H1 (cell line): Measurements from ENCODE around the gene FARSB. TPM values are rescaled to one million over a fixed set of nuclear protein-coding genes. Genes with fewer than 3 reads are reported as not detected.

Experiments
- CEBPB ChIP-seq: IDR thresholded peaks from 2 replicates; pipeline ENCODE4 v1.6.1; 2012; ENCODE audit warnings: low read depth, low read length
- HDAC2 ChIP-seq, 2 experiments: fragments of 300-600 bp in 1 of 2; sonication (generic) in 1 of 2; IDR thresholded peaks; 2 replicates each; pipeline ENCODE4 v1.6.1; 2011 to 2012; ENCODE audit warnings: low read depth in 2 of 2, low read length in 2 of 2, mild to moderate bottlenecking in 2 of 2, moderate library complexity in 2 of 2, borderline replicate concordance in 1 of 2, inconsistent platforms in 1 of 2
- RAD21 ChIP-seq, 2 experiments: IDR thresholded peaks in 1 of 2; conservative IDR thresholded peaks in 1 of 2; 2 replicates each; pipeline ENCODE4 v1.6.1; 2011; ENCODE audit warnings: low read depth in 2 of 2, low read length in 2 of 2, improper control_type of control experiment in 1 of 2, inconsistent platforms in 1 of 2, mild to moderate bottlenecking in 1 of 2, moderate library complexity in 1 of 2
- TBP ChIP-seq: IDR thresholded peaks from 2 replicates; pipeline ENCODE4 v1.6.1; 2011; ENCODE audit warnings: low read depth, low read length, improper control_type of control experiment
- YY1 ChIP-seq: IDR thresholded peaks from 2 replicates; pipeline ENCODE4 v1.6.1; 2011; ENCODE audit warnings: low read depth, mild to moderate bottlenecking, low read length
- polyA plus RNA-seq, 7 experiments: library from polyadenylated mRNA; depleted of rRNA in 3 of 7; stranded (reverse) in 5 of 7; unstranded in 2 of 7; fragments of >200 nt in 5 of 7; fragments of 200-250 nt in 2 of 7; gene quantifications; 1 replicate in 5 of 7; 2 replicates in 1 of 7; 4 replicates in 1 of 7; pipeline versions ENCODE4 v1.2.1 to v1.2.3, GENCODE V29; 2011 to 2013; ENCODE audit warnings: missing spikeins in 2 of 7, mixed read lengths in 2 of 7
- total RNA-seq: library from RNA; stranded (reverse); fragmentation: NEBNext Ultra II Directional; extraction: Animal tissue kit (Norgen Biotek cat#: 25700); gene quantifications from 2 replicates; pipeline ENCODE4 v1.2.1, GENCODE V29; 2021
- TF ChIP-seq, protein P1 (sequence below): fragments of 300-600 bp; sonication (generic); IDR thresholded peaks from 2 replicates; pipeline ENCODE4 v1.7.1; 2012; ENCODE audit warnings: low read length, moderate library complexity, mild to moderate bottlenecking, inconsistent platforms; ENCODE audit not compliant: insufficient replicate concordance
- TF ChIP-seq, protein P2 (sequence below): IDR thresholded peaks from 2 replicates; pipeline ENCODE4 v1.6.1; 2011; ENCODE audit warnings: low read depth, mild to moderate bottlenecking, low read length; ENCODE audit not compliant: insufficient read depth

Gene FARSB
- total and polyA plus RNA-seq, 2 of the 8 experiments (the other 6 are each of a cell fraction or from before 2014, with no cell fraction given), result 21.0 to 37.9 TPM

DNA sequence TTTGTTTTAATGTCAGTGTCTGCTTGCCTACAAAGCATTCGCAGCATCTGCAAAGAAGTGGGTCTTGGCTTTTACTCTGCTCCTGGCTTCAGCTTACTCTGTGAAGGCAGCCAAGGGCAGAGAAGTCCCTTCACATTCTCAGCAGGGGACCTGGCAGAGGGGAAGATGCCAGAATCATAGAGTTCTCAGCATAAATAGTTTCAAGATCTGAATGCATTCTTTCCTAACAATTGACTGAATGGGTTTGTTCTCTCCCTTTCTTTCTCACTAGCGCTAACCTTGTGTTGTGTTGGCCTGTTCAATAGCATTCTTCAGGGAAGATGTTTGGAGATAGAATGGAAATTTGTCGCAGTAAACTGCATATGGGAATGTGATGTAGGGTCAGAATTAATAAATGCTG lies 106.9 kb downstream of the FARSB start (continued):
- TF ChIP-seq, protein P1, sequence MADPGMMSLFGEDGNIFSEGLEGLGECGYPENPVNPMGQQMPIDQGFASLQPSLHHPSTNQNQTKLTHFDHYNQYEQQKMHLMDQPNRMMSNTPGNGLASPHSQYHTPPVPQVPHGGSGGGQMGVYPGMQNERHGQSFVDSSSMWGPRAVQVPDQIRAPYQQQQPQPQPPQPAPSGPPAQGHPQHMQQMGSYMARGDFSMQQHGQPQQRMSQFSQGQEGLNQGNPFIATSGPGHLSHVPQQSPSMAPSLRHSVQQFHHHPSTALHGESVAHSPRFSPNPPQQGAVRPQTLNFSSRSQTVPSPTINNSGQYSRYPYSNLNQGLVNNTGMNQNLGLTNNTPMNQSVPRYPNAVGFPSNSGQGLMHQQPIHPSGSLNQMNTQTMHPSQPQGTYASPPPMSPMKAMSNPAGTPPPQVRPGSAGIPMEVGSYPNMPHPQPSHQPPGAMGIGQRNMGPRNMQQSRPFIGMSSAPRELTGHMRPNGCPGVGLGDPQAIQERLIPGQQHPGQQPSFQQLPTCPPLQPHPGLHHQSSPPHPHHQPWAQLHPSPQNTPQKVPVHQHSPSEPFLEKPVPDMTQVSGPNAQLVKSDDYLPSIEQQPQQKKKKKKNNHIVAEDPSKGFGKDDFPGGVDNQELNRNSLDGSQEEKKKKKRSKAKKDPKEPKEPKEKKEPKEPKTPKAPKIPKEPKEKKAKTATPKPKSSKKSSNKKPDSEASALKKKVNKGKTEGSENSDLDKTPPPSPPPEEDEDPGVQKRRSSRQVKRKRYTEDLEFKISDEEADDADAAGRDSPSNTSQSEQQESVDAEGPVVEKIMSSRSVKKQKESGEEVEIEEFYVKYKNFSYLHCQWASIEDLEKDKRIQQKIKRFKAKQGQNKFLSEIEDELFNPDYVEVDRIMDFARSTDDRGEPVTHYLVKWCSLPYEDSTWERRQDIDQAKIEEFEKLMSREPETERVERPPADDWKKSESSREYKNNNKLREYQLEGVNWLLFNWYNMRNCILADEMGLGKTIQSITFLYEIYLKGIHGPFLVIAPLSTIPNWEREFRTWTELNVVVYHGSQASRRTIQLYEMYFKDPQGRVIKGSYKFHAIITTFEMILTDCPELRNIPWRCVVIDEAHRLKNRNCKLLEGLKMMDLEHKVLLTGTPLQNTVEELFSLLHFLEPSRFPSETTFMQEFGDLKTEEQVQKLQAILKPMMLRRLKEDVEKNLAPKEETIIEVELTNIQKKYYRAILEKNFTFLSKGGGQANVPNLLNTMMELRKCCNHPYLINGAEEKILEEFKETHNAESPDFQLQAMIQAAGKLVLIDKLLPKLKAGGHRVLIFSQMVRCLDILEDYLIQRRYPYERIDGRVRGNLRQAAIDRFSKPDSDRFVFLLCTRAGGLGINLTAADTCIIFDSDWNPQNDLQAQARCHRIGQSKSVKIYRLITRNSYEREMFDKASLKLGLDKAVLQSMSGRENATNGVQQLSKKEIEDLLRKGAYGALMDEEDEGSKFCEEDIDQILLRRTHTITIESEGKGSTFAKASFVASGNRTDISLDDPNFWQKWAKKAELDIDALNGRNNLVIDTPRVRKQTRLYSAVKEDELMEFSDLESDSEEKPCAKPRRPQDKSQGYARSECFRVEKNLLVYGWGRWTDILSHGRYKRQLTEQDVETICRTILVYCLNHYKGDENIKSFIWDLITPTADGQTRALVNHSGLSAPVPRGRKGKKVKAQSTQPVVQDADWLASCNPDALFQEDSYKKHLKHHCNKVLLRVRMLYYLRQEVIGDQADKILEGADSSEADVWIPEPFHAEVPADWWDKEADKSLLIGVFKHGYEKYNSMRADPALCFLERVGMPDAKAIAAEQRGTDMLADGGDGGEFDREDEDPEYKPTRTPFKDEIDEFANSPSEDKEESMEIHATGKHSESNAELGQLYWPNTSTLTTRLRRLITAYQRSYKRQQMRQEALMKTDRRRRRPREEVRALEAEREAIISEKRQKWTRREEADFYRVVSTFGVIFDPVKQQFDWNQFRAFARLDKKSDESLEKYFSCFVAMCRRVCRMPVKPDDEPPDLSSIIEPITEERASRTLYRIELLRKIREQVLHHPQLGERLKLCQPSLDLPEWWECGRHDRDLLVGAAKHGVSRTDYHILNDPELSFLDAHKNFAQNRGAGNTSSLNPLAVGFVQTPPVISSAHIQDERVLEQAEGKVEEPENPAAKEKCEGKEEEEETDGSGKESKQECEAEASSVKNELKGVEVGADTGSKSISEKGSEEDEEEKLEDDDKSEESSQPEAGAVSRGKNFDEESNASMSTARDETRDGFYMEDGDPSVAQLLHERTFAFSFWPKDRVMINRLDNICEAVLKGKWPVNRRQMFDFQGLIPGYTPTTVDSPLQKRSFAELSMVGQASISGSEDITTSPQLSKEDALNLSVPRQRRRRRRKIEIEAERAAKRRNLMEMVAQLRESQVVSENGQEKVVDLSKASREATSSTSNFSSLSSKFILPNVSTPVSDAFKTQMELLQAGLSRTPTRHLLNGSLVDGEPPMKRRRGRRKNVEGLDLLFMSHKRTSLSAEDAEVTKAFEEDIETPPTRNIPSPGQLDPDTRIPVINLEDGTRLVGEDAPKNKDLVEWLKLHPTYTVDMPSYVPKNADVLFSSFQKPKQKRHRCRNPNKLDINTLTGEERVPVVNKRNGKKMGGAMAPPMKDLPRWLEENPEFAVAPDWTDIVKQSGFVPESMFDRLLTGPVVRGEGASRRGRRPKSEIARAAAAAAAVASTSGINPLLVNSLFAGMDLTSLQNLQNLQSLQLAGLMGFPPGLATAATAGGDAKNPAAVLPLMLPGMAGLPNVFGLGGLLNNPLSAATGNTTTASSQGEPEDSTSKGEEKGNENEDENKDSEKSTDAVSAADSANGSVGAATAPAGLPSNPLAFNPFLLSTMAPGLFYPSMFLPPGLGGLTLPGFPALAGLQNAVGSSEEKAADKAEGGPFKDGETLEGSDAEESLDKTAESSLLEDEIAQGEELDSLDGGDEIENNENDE, result peak; percentile 60
- TF ChIP-seq TBP (no peak), CEBPB (no peak), YY1 (no peak), RAD21 (IDR thresholded peaks at IDR 0.05 in 1 of 2, conservative IDR thresholded peaks at IDR 0.05 in 1 of 2; ENCODE audit: low read depth in 2 of 2, low read length in 2 of 2) (peak in 1 of 2 experiments; percentile 8; a peak in 1 of 4 replicates), HDAC2 (IDR thresholded peaks at IDR 0.05; ENCODE audit: borderline replicate concordance in 1 of 2, low read depth in 2 of 2, low read length in 2 of 2) (peak in 1 of 2 experiments; percentile 79; a peak in 1 of 4 replicates)
- TF ChIP-seq, protein P2, sequence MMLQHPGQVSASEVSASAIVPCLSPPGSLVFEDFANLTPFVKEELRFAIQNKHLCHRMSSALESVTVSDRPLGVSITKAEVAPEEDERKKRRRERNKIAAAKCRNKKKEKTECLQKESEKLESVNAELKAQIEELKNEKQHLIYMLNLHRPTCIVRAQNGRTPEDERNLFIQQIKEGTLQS, result no peak
